ENCODE measurements around the gene NME3.

Gene NME3

DNA sequence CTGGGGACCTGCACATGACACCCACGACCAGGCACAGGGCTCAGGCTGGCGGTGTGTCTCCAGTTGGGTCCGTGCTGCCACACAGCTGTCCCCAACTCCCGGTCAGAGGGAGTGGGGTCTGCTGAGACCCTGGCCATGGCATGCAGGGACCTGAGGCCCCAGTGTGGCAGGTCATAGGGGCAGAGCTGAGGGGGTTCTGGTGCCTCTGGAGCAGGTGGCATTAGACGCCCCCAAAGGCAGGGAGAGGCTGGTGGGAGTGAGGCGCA lies 15.6 kb upstream of the NME3 start:
- TF ChIP-seq, protein P1, sequence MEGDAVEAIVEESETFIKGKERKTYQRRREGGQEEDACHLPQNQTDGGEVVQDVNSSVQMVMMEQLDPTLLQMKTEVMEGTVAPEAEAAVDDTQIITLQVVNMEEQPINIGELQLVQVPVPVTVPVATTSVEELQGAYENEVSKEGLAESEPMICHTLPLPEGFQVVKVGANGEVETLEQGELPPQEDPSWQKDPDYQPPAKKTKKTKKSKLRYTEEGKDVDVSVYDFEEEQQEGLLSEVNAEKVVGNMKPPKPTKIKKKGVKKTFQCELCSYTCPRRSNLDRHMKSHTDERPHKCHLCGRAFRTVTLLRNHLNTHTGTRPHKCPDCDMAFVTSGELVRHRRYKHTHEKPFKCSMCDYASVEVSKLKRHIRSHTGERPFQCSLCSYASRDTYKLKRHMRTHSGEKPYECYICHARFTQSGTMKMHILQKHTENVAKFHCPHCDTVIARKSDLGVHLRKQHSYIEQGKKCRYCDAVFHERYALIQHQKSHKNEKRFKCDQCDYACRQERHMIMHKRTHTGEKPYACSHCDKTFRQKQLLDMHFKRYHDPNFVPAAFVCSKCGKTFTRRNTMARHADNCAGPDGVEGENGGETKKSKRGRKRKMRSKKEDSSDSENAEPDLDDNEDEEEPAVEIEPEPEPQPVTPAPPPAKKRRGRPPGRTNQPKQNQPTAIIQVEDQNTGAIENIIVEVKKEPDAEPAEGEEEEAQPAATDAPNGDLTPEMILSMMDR (IDR thresholded peaks at IDR 0.05; ENCODE audit: low read depth, low read length, missing control alignments), result no peak
- DNase-seq (ENCODE audit: low read depth), result no peak
- H3K4me3 ChIP-seq (ENCODE audit: low read depth, low read length), result no peak overlapping the region
- in situ Hi-C loops (cut with HindIII; ENCODE audit: low sequenced_read_pairs), result no loop called here

DNA sequence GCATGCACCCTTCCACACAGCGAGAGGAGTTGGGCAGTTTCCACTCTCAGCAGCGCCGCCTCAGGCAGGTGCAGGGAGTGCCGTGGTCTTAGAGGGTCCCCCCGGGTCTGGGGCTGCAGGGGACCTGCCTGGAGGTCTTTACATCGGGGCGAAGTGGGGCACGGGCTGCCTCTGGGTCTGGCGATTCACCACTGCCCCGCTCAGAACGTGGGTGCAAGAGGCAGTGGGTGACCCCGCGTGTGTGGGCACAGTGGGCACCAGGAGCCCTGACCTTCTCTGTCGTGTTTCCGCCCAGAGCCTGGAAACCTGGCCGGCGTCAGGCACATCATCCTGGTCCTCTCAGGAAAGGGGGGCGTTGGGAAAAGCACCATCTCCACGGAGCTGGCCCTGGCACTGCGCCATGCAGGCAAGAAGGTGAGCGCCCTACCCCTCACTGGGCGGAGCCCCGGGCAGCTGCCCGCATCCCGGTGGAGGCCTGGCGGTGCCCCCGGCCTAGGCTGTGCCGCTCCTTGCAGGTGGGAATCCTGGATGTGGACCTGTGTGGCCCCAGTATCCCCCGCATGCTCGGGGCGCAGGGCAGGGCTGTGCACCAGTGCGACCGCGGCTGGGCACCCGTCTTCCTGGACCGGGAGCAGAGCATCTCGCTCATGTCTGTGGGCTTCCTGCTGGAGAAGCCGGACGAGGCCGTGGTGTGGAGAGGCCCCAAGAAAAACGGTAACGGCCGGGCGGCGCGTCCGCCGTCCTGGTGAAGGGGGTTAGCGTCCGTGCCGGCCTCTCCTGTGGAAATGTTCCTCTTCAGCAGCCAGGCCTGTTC lies 15.1 kb upstream of the NME3 start:
- no peak for DNase-seq (ENCODE audit: low read depth)
- in situ Hi-C loops (cut with HindIII; ENCODE audit: low sequenced_read_pairs), result no loop called here
- H3K4me3 ChIP-seq (ENCODE audit: low read depth, low read length), result no peak overlapping the region
- TF ChIP-seq, protein P1 (IDR thresholded peaks at IDR 0.05; ENCODE audit: low read depth, low read length, missing control alignments), result peak; percentile 17

- no peak overlapping the region for H3K4me3 ChIP-seq (ENCODE audit: low read depth, low read length)
- no peak for DNase-seq (ENCODE audit: low read depth)
- in situ Hi-C loops (cut with HindIII; ENCODE audit: low sequenced_read_pairs), result no loop called here
- TF ChIP-seq, protein P1 (IDR thresholded peaks at IDR 0.05; ENCODE audit: low read depth, low read length, missing control alignments), result no peak
Measured at GRCh38 chr16:1785846-1786170, 14.5 kb upstream of the NME3 start.

DNA sequence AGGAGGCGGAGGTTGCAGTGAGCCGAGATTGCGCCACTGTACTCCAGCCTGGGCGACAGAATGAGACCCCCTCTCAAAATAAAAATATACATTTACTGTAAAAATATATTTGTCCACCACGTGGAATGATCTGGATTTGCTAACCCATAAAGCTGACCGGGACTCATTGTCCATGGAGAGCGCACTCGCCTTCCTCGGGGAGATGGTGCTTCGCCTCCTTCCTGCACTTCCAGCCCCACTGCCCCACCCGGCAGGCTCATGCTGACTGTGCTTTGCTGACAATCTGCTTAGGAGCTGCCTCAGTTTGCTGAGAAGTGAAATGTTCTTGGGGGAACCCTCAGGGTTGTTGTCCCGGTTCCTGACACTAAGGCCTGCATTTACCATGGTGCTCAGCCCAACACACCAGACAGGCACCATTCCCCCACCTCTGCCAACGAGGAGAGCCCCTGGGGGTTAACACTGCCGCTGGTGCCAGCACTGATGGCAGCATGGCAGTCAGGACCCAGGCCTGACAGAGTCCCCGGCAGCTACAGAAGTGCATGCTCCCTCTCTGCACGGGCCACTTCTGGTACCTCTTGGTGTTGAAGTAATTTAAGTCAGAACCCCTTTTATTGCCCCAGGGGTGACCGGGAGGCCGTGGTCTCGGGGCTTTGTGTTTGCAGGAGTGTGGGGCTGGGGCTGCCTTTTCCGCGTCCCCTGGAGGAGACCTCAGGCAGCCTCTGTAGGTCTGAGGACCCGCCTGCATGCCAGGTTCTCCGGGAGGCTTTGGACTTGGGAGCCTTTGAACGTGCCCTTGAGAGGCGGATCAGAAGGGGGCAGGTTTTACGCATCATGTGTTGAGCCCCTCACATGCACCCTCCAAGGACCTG lies 13.9 kb upstream of the NME3 start:
- TF ChIP-seq, protein P1 (IDR thresholded peaks at IDR 0.05; ENCODE audit: low read depth, low read length, missing control alignments), result no peak
- DNase-seq (ENCODE audit: low read depth), result no peak
- H3K4me3 ChIP-seq (ENCODE audit: low read depth, low read length), result no peak overlapping the region
- in situ Hi-C loops (cut with HindIII; ENCODE audit: low sequenced_read_pairs), result no loop called here

GRCh38 chr16:1782408-1783264 lies 11.3 kb upstream of the NME3 start, which contains the start of the genes NUBP2 and SPSB3:
NUBP2 (plus strand) TSS chr16:1782960; CDS start chr16:1783021, 61 bp downstream.
SPSB3 (minus strand) TSS chr16:1782571; CDS start chr16:1781483, 1,088 bp downstream.
- TF ChIP-seq, protein P1 (IDR thresholded peaks at IDR 0.05; ENCODE audit: low read depth, low read length, missing control alignments), result no peak

More at GRCh38 chr16:1782408-1783264, 11.3 kb upstream of the NME3 start, which contains the start of the genes NUBP2 and SPSB3:
- DNase-seq (ENCODE audit: low read depth), result peak; percentile 100
- peak within 1 kb of the TSS; percentile 83 for H3K4me3 ChIP-seq (ENCODE audit: low read depth, low read length)
- in situ Hi-C loops (cut with HindIII; ENCODE audit: low sequenced_read_pairs), result no loop called here

Data from astrocyte of the cerebellum (primary cell).